Stimulated activated CD4-positive, alpha-beta T cell treated with anti-CD3 and anti-CD28 coated beads, Interleukin-4, amount 100 ng/mL, for 4 hours (primary cell): Measurements from ENCODE around the gene CAMTA1.

Source experiments
- DNase-seq, 2 experiments: peaks; one replicate each; pipeline ENCODE4 v3.0.0-alpha.2; 2020

CAMTA1 gene

GRCh38 chr1:6987940-6988339 is 202.7 kb downstream of the CAMTA1 start:
- no peak for DNase-seq

GRCh38 chr1:6988796-6989195 is 203.5 kb downstream of the CAMTA1 start:
- no peak for DNase-seq

- no peak for DNase-seq
Measured at GRCh38 chr1:6989212-6990159, 204.2 kb downstream of the CAMTA1 start.

GRCh38 chr1:6991266-6991665 is 206.0 kb downstream of the CAMTA1 start:
- no peak for DNase-seq

- no peak for DNase-seq
Measured at GRCh38 chr1:6995789-6996188, 210.5 kb downstream of the CAMTA1 start.

- DNase-seq, result no peak
Measured at GRCh38 chr1:6996371-6996770, 211.1 kb downstream of the CAMTA1 start.

- DNase-seq, result no peak
Measured at GRCh38 chr1:6996866-6997265, 211.6 kb downstream of the CAMTA1 start.

- no peak for DNase-seq
Measured at GRCh38 chr1:6998267-6998666, 213.0 kb downstream of the CAMTA1 start.

GRCh38 chr1:6999826-7000225 is 214.6 kb downstream of the CAMTA1 start:
- no peak for DNase-seq

GRCh38 chr1:7000720-7001119 is 215.5 kb downstream of the CAMTA1 start:
- no peak for DNase-seq

GRCh38 chr1:7002728-7003127 is 217.5 kb downstream of the CAMTA1 start:
- DNase-seq, result no peak

- no peak for DNase-seq
Measured at GRCh38 chr1:7003676-7004075, 218.4 kb downstream of the CAMTA1 start.

GRCh38 chr1:7004181-7004580 is 218.9 kb downstream of the CAMTA1 start:
- no peak for DNase-seq

GRCh38 chr1:7005762-7006161 is 220.5 kb downstream of the CAMTA1 start:
- DNase-seq, result no peak

GRCh38 chr1:7006996-7007871 is 222.0 kb downstream of the CAMTA1 start:
- DNase-seq, result no peak

- DNase-seq, result no peak
Measured at GRCh38 chr1:7007902-7008301, 222.6 kb downstream of the CAMTA1 start.

GRCh38 chr1:7008331-7008730 is 223.1 kb downstream of the CAMTA1 start:
- no peak for DNase-seq

- no peak for DNase-seq
Measured at GRCh38 chr1:7008975-7009740, 223.9 kb downstream of the CAMTA1 start.

- DNase-seq, result no peak
Measured at GRCh38 chr1:7009741-7010525, 224.7 kb downstream of the CAMTA1 start.

- no peak for DNase-seq
Measured at GRCh38 chr1:7010534-7011200, 225.4 kb downstream of the CAMTA1 start.

GRCh38 chr1:7011826-7012225 is 226.6 kb downstream of the CAMTA1 start:
- DNase-seq, result no peak
